Central memory CD8-positive, alpha-beta T cell (primary cell): ENCODE results near the gene PROX2.

Experiments
- ATAC-seq: fragments of 150-1000 bp; cut with Tn5 transposase; replicated peaks from 2 replicates; pipeline ENCODE4 v1.10.0; 2022; ENCODE audit warnings: mild to moderate bottlenecking, moderate FRiP score, moderate number of reproducible peaks; ENCODE audit not compliant: poor library complexity, severe bottlenecking; ENCODE audit errors: extremely low read depth
- DNase-seq, 2 donors: peaks; one replicate each; pipeline ENCODE4 v3.0.0; 2021; ENCODE audit warnings: low spot score in 2 of 2
- H3K27ac Mint-ChIP-seq: one replicate; pipeline ENCODE4 v1.8.0; 2022; ENCODE audit warnings: low read depth, mild to moderate bottlenecking, moderate library complexity, mixed read lengths
- H3K27me3 Mint-ChIP-seq: one replicate; pipeline ENCODE4 v1.8.0; 2022; ENCODE audit warnings: mixed read lengths
- H3K36me3 Mint-ChIP-seq: one replicate; pipeline ENCODE4 v1.8.0; 2022; ENCODE audit warnings: mild to moderate bottlenecking, moderate library complexity, mixed read lengths; ENCODE audit not compliant: insufficient read depth
- H3K4me1 Mint-ChIP-seq: one replicate; pipeline ENCODE4 v1.8.0; 2022; ENCODE audit warnings: mixed read lengths
- H3K4me3 Mint-ChIP-seq: one replicate; pipeline ENCODE4 v1.8.0; 2022; ENCODE audit warnings: mild to moderate bottlenecking, moderate library complexity, mixed read lengths
- H3K9me3 Mint-ChIP-seq: one replicate; pipeline ENCODE4 v1.8.0; 2022; ENCODE audit warnings: mixed read lengths

The PROX2 gene

DNA sequence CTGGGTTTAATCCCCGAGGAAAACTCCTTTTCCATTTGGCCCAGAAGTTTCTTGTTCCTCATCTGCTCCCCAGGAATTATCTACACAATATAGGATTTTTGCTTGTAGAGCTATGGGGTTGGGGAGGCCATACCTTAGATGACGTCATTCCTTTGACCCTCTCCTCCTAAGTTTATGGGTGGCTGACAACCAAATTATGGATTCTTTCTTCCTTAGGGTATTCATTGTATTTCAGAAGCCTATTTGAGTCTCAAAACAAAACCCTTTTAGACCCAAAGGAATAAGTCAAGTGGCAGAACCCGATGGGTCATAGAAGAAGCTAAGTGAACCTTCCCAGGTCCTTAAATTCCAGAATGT, 14.2 kb downstream of the PROX2 start:
- H3K27ac Mint-ChIP-seq: no peak overlapping the region
- ATAC-seq: no peak
- DNase-seq: no peak
- no peaks in the 10 kb centered on the region for H3K9me3 Mint-ChIP-seq
- H3K4me3 Mint-ChIP-seq: no peak overlapping the region
- no peaks in the 10 kb centered on the region for H3K27me3 Mint-ChIP-seq
- peaks cover 5% of the 10 kb centered on the region for H3K4me1 Mint-ChIP-seq
- no peaks in the 10 kb centered on the region for H3K36me3 Mint-ChIP-seq

DNA sequence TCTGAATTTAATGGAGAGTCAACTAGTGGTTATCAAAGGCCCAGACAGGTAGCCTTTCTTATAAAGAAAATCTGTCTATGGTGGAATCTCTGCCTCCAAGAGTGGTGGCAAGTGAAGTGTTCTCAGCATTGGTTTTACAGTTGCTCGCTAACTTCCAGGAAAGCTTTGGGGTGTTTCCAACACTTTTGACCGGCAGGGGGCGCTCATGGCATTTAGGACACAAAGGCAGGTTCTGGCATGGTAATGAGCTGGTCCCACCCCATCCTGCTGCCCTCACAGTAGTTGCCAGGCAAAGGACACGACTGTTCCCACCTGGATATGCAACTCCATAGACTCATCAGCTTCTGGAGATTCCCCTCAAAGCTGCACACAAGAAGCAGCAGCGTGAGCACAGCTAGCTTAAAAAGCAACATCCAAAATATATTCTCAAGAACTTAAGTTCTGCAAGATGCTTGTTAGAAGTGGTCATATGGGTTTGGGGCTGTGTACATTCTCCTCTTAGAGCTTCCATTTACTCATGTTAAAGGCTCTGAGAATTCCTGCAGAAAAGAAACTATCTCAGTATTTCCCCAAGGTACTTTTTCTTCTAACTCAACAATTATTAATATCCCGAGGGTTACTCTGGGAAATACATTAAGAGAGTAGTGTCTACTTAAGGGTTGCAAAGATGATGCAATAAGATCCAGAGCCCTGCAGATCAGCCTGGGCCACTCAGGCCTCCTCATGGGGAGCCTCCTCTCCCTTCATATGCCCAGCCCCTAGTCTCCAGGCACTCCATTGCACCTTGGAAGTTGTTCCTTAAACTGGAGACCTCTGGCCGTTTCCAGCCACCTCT, 14.8 kb downstream of the PROX2 start:
- H3K36me3 Mint-ChIP-seq: no peaks in the 10 kb centered on the region
- no peaks in the 10 kb centered on the region for H3K27me3 Mint-ChIP-seq
- no peak overlapping the region for H3K4me3 Mint-ChIP-seq
- H3K4me1 Mint-ChIP-seq: no peaks in the 10 kb centered on the region
- DNase-seq (peak; percentile 78 to 95), ATAC-seq (peak; percentile 72)
- no peaks in the 10 kb centered on the region for H3K9me3 Mint-ChIP-seq
- H3K27ac Mint-ChIP-seq: no peak overlapping the region

DNA sequence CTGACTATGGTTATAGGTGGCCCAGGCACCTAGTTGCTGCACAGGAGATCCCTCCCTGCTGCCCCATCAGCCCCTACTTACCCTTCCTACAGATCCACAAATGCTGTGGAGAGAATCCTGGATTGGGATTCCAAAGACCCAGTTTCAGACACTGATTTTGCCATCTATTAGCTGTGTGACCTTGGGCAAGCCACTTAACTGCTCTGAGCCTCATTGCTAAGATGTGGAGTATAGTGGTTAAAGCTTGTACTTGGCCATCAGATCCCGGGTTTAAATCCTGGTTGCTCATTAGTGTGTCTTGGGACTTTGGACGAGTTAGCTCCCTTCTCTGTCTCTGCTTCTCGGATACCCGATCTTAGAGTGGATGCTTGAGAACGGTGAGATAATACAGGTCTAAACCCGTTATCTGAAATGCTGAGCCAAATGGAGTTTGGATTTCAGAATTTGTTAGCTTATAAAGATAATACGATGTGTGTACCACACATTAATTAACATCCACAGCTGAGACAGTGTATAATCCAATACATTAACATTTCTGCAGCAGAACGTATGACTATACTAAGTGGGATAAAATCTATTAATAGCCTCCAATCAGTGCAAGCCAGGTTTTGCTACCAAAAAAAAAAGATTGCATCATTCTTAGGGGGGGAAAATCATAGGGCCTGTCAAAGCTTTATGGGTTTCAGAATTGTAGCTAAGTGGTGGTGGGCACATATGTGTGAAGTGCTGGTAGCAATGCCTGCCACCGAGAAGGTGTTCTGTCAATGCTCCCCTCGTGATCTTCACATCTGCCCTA, 16.0 kb downstream of the PROX2 start:
- Mint-ChIP-seq H3K4me3 (no peak overlapping the region), H3K27ac (no peak overlapping the region), H3K9me3 (no peaks in the 10 kb centered on the region), H3K4me1 (no peaks in the 10 kb centered on the region), H3K36me3 (no peaks in the 10 kb centered on the region), H3K27me3 (no peaks in the 10 kb centered on the region)
- ATAC-seq (no peak), DNase-seq (no peak)

DNA sequence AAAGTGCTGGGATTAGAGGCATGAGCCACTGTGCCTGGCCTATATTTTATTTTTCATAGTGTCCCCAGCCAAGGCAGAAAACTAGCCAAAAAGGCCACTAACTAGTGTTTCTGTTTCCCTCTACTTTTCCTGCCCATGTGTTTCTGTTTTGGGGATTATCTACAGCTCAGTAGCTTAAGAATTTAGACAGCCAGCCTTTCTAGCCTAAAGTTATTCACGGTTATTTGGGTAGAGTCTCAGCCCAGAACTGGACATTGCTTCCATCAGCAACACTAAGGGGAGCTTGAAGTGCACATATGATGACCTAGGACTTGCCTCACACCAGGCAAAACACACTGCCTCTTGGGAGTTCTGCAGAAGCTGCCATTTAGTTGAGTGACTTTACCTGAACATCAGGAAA, 17.9 kb downstream of the PROX2 start:
- no peaks in the 10 kb centered on the region for H3K36me3 Mint-ChIP-seq
- H3K4me1 Mint-ChIP-seq: peaks cover 3% of the 10 kb centered on the region
- no peaks in the 10 kb centered on the region for H3K27me3 Mint-ChIP-seq
- no peaks in the 10 kb centered on the region for H3K9me3 Mint-ChIP-seq
- no peak overlapping the region for H3K4me3 Mint-ChIP-seq
- ATAC-seq: no peak
- H3K27ac Mint-ChIP-seq: no peak overlapping the region
- DNase-seq: no peak

DNA sequence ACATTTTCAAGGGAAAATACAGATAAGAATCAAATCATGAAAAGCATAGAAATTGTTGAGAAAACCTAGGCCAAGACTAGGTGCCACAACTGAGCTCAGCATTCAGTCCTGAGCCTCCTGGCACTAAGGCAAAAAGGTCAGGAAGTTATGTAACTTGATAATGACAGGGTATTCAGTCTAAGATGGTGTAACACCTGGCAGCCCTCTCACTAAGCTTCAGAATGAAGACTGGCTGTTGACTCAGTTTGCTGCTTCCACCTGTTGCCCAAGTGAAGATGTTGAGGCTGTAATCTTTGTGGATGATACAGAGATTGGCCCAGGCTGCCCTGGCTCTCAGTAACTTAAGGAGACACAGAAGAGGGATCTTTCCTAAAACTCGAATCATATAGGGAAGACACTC, 19.6 kb downstream of the PROX2 start:
- H3K9me3 Mint-ChIP-seq: no peaks in the 10 kb centered on the region
- DNase-seq (no peak), ATAC-seq (no peak)
- no peak overlapping the region for H3K4me3 Mint-ChIP-seq
- H3K36me3 Mint-ChIP-seq: no peaks in the 10 kb centered on the region
- no peaks in the 10 kb centered on the region for H3K27me3 Mint-ChIP-seq
- peaks cover 10% of the 10 kb centered on the region for H3K4me1 Mint-ChIP-seq
- no peak overlapping the region for H3K27ac Mint-ChIP-seq

DNA sequence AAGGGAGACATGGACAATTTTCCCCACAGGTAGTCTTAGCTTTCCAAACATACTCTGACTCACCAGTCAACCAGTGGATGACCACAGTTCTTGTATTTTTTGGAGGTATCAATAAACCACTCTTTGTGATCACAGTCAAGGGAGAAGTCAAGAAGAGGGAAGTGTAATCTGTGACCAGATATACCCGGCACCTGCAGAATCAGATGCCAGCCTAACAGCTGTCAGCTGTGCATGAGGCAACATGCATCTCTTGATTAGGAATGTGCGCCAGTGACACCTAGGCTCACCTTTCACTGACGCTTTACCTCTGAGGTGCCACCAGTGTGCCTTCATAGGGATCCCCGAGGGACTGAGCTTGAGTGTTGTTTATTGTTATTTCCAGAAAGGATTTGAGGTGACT, 20.0 kb downstream of the PROX2 start:
- Mint-ChIP-seq H3K4me1 (peaks cover 10% of the 10 kb centered on the region), H3K36me3 (no peaks in the 10 kb centered on the region), H3K27ac (no peak overlapping the region), H3K9me3 (no peaks in the 10 kb centered on the region), H3K4me3 (no peak overlapping the region), H3K27me3 (no peaks in the 10 kb centered on the region)
- no peak for DNase-seq
- ATAC-seq: no peak

DNA sequence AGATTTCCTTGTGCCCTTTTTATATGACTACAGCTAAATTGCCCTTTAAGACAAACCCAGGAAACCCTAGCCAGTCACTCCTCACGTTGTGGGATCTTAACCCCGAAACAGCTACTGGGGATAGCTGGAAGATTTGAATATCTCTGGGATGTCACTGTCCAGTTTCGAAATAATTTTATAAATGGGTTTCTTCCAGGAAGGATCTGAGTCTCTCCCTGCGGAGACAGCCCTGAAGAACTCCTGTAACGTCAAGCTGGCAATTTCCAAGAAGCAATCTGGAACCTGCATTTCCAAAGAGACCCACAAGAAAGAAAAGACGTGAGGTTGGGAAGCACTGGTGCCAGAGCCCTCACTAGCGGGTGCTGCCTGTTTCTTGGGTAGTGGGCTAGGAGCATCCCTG, 20.9 kb downstream of the PROX2 start:
- Mint-ChIP-seq H3K36me3 (no peaks in the 10 kb centered on the region), H3K4me3 (no peak overlapping the region), H3K9me3 (no peaks in the 10 kb centered on the region), H3K27me3 (no peaks in the 10 kb centered on the region), H3K27ac (no peak overlapping the region), H3K4me1 (peaks cover 10% of the 10 kb centered on the region)
- DNase-seq: no peak
- no peak for ATAC-seq

DNA sequence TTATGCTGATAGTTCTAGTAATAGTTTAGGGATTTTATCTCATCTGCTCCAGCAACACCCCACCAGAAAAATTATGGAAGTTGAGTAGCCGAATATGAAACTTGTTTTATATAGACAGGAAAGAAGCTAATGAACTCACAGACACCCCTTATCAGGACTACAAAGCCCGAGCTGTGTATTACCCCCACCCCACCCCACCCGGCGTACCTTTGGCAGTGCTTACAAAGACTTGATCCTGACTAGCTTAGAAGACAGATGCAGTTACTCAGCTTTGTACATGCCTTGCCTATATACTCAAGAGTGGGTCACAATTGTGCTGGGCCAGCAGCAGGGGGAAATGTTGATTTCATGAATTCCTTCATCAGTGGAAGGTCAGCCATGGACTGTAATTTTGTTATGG, 22.4 kb downstream of the PROX2 start:
- Mint-ChIP-seq H3K9me3 (no peaks in the 10 kb centered on the region), H3K36me3 (no peaks in the 10 kb centered on the region), H3K27ac (no peak overlapping the region), H3K4me1 (peaks cover 10% of the 10 kb centered on the region), H3K4me3 (no peak overlapping the region), H3K27me3 (no peaks in the 10 kb centered on the region)
- DNase-seq (no peak), ATAC-seq (no peak)

DNA sequence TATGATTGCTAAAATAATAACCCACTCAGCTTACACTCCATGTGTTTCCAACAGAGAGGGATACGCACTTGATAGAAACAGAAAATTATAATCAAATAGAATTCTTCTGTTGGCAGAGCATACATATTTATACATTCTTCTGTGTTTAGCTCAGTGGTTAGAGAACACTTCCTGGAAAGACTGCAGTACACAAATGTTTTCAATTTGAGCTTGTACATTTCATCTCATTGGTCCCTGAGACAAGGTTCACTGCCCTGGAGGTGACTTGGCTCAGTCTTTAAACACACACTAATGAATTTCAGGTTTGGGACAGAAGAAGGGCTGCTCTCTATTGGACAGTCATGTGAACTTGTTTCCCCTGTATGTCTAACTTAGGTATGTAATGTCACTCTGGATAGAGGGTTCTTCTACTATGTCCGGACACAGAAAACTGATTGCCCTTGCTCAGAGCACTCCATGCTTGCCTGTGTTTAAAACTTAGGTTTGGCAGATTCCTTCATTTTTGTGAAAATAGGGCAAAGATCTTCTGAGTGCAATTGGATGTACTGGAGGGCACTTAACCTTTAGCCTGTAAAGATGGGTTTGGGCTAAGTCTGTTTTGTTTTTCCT, 22.9 kb downstream of the PROX2 start:
- peaks cover 10% of the 10 kb centered on the region for H3K4me1 Mint-ChIP-seq
- no peak overlapping the region for H3K4me3 Mint-ChIP-seq
- DNase-seq (no peak), ATAC-seq (no peak)
- no peaks in the 10 kb centered on the region for H3K27me3 Mint-ChIP-seq
- H3K9me3 Mint-ChIP-seq: no peaks in the 10 kb centered on the region
- no peak overlapping the region for H3K27ac Mint-ChIP-seq
- no peaks in the 10 kb centered on the region for H3K36me3 Mint-ChIP-seq

DNA sequence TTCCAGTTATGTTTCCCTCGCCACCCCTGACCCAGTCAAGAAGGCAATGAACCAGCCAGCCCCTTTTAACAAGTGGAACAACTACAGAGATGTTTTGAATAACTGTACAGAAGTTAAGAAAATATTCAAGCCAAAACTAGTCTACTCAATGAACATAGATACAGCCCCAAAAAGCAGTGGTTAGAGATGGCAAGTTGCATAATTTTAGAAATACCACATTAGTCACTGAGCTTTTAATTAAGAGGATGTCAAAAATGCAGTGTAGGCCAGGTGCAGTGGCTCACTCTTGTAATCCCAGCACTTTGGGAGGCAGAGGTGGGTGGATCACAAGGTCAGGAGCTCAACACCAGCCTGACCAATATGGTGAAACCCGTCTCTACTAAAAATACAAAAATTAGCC, 27.2 kb downstream of the PROX2 start:
- no peak for DNase-seq
- Mint-ChIP-seq H3K9me3 (no peaks in the 10 kb centered on the region), H3K36me3 (no peaks in the 10 kb centered on the region), H3K4me3 (no peak overlapping the region), H3K4me1 (peaks cover 10% of the 10 kb centered on the region), H3K27ac (no peak overlapping the region), H3K27me3 (no peaks in the 10 kb centered on the region)
- no peak for ATAC-seq

DNA sequence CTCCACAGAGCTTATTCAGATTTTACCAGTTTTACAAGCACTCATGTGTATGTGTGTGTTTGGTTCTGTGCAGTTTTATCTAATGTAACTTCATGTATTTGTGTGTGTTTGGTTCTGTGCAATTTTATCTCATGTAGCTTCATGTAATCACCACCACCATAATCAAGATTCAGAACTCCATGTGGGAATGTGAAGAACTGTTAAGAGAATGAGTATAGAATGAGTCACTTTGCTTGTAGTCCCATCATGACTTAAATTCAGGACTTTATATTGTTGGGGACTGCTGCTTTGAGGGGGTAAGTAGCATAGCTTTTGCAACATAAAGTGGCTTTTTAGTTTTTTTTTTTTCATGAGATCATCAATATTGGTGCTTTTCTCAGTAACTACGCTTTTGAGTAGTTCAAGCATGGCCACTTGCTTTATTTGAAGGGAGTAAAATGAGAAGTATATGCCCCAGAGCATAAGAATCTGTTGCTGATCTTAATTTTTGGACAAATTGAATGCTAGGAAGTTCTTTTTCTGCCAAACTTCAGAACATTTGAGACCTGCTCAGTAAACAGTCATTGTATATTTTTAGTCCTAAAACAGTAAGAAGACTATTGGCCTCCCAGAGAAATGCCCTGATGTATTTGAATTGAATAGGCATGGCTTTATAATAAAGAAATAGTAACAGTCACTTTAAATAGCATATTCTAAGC, 28.8 kb downstream of the PROX2 start:
- Mint-ChIP-seq H3K27ac (no peak overlapping the region), H3K36me3 (no peaks in the 10 kb centered on the region), H3K9me3 (no peaks in the 10 kb centered on the region)

DNA sequence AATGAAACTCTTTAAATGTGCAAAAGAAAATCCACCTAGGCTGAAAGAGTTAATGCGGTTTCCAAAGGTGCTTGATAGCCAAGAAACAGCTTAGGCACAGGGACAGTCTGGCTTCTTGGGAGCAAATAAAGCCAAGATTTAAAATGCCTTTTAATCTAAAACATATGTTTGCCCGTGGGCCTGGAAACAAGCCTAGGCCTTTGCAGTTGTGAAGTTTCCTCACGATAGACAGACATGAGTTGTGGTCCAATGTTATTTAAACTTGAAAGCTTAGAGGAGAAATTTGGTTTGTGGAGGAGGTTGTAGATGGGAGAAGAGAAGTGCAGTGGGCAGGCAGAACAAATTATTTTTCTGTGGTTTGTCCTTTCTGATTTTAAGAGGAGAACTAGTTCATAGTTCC, 29.8 kb downstream of the PROX2 start:
- H3K4me1 Mint-ChIP-seq: peaks cover 18% of the 10 kb centered on the region
- no peaks in the 10 kb centered on the region for H3K36me3 Mint-ChIP-seq
- H3K27ac Mint-ChIP-seq: no peak overlapping the region
- no peak for DNase-seq
- no peaks in the 10 kb centered on the region for H3K27me3 Mint-ChIP-seq
- no peaks in the 10 kb centered on the region for H3K9me3 Mint-ChIP-seq
- no peak for ATAC-seq
- H3K4me3 Mint-ChIP-seq: no peak overlapping the region

More for the DNA sequence above, 28.8 kb downstream of the PROX2 start:
- Mint-ChIP-seq H3K4me1 (peaks cover 8% of the 10 kb centered on the region), H3K4me3 (no peak overlapping the region), H3K27me3 (no peaks in the 10 kb centered on the region)
- no peak for DNase-seq
- ATAC-seq: no peak
